Breast epithelium (tissue), 3 donors: Measurements from ENCODE around the gene POU4F1.

ENCODE experiments used
- POLR2A ChIP-seq: fragments of 450-650 bp; IDR thresholded peaks from one replicate; pipeline ENCODE4 v1.6.1; 2016; ENCODE audit warnings: antibody characterized with exemption, mild to moderate bottlenecking, moderate library complexity
- POLR2AphosphoS5 ChIP-seq, 3 donors: sonication (generic); formaldehyde crosslinking; IDR thresholded peaks; one replicate each; pipeline ENCODE4 v1.6.1; 2017; ENCODE audit warnings: antibody characterized with exemption in 3 of 3
- TF ChIP-seq, protein P1 (sequence below), 3 donors: fragments of 450-650 bp; IDR thresholded peaks; one replicate each; pipeline ENCODE4 v1.5.1; 2016 to 2017; ENCODE audit warnings: antibody characterized with exemption in 3 of 3, mild to moderate bottlenecking in 3 of 3, moderate library complexity in 3 of 3

DNA sequence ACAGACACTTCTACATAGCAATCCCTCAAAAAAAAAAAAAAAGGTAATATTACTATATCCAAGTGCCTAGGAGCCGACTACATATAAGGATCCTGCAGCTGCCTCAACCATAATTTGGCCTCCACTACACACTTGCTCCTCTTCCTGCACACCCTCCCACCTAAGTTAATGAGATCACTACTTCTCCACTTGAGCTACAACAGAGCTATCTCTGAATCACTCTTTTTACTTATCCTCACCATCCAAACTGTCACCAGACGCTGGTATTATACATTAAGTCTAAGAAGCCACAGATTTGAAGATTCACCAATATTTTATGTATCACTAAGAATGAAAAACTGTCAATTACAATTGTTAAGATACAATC is 47.3 kb upstream of the POU4F1 start:
- TF ChIP-seq POLR2A = no peak
- TF ChIP-seq, protein P1, sequence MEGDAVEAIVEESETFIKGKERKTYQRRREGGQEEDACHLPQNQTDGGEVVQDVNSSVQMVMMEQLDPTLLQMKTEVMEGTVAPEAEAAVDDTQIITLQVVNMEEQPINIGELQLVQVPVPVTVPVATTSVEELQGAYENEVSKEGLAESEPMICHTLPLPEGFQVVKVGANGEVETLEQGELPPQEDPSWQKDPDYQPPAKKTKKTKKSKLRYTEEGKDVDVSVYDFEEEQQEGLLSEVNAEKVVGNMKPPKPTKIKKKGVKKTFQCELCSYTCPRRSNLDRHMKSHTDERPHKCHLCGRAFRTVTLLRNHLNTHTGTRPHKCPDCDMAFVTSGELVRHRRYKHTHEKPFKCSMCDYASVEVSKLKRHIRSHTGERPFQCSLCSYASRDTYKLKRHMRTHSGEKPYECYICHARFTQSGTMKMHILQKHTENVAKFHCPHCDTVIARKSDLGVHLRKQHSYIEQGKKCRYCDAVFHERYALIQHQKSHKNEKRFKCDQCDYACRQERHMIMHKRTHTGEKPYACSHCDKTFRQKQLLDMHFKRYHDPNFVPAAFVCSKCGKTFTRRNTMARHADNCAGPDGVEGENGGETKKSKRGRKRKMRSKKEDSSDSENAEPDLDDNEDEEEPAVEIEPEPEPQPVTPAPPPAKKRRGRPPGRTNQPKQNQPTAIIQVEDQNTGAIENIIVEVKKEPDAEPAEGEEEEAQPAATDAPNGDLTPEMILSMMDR (IDR thresholded peaks at IDR 0.05) = no peak
- TF ChIP-seq POLR2AphosphoS5 (IDR thresholded peaks at IDR 0.05) = no peak
